Immature natural killer cell (primary cell): Measurements from ENCODE around the gene HSPB8. TPM values are rescaled to one million over a fixed set of nuclear protein-coding genes. Genes with fewer than 3 reads are reported as not detected.

Experiments used
- DNase-seq, 3 donors: peaks; one replicate each; pipeline ENCODE4 v3.0.0; 2022; ENCODE audit warnings: mixed read lengths in 1 of 3
- H3K27ac Mint-ChIP-seq, 6 donors: one replicate each; pipeline ENCODE4 v1.8.0; 2020; ENCODE audit warnings: mixed read lengths in 6 of 6, mild to moderate bottlenecking in 5 of 6, inconsistent platforms in 4 of 6, moderate library complexity in 3 of 6
- H3K27me3 Mint-ChIP-seq, 3 donors: one replicate each; pipeline ENCODE4 v1.8.0; 2020 to 2021; ENCODE audit warnings: low read depth in 3 of 3, mild to moderate bottlenecking in 3 of 3, mixed read lengths in 3 of 3, moderate library complexity in 3 of 3, inconsistent platforms in 1 of 3
- H3K36me3 Mint-ChIP-seq, 3 donors: one replicate each; pipeline ENCODE4 v1.8.0; 2020; ENCODE audit warnings: mixed read lengths in 3 of 3, inconsistent platforms in 2 of 3, mild to moderate bottlenecking in 2 of 3
- H3K4me1 Mint-ChIP-seq, 2 donors: one replicate each; pipeline ENCODE4 v1.8.0; 2020; ENCODE audit warnings: inconsistent platforms in 2 of 2, mild to moderate bottlenecking in 2 of 2, mixed read lengths in 2 of 2, moderate library complexity in 1 of 2
- H3K4me3 Mint-ChIP-seq, 5 donors: one replicate each; pipeline ENCODE4 v1.8.0; 2020; ENCODE audit warnings: mild to moderate bottlenecking in 5 of 5, mixed read lengths in 5 of 5, inconsistent platforms in 3 of 5, moderate library complexity in 3 of 5
- H3K9me3 Mint-ChIP-seq, 6 donors: one replicate each; pipeline ENCODE4 v1.8.0; 2020; ENCODE audit warnings: mild to moderate bottlenecking in 6 of 6, mixed read lengths in 6 of 6, inconsistent platforms in 4 of 6, moderate library complexity in 3 of 6
- polyA plus RNA-seq, 3 donors: library from polyadenylated mRNA; unstranded; fragments of 300-500 nt; fragmentation: Illumina TruSeq; gene quantifications; one replicate each; pipeline ENCODE4 v1.2.3, GENCODE V29; 2021

Gene HSPB8, protein sequence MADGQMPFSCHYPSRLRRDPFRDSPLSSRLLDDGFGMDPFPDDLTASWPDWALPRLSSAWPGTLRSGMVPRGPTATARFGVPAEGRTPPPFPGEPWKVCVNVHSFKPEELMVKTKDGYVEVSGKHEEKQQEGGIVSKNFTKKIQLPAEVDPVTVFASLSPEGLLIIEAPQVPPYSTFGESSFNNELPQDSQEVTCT
- not detected for polyA plus RNA-seq

- peaks cover 0 to 1% (median 0%) of the 10 kb centered on the region in 6 donors for H3K9me3 Mint-ChIP-seq
- H3K4me1 Mint-ChIP-seq = no peaks in the 10 kb centered on the region
- peaks cover 0 to 1% (median 0%) of the 10 kb centered on the region in 3 donors for H3K27me3 Mint-ChIP-seq
- DNase-seq = no peak
- H3K4me3 Mint-ChIP-seq = no peak within 1 kb of the TSS
- H3K27ac Mint-ChIP-seq = no peak within 1 kb of the TSS
- no peaks in the 10 kb centered on the region for H3K36me3 Mint-ChIP-seq
Measured at GRCh38 chr12:119178544-119179334, at the start of gene HSPB8. TSS of gene HSPB8 (plus strand) at chr12:119178931. CDS start at chr12:119179313, 382 bp downstream.

DNA sequence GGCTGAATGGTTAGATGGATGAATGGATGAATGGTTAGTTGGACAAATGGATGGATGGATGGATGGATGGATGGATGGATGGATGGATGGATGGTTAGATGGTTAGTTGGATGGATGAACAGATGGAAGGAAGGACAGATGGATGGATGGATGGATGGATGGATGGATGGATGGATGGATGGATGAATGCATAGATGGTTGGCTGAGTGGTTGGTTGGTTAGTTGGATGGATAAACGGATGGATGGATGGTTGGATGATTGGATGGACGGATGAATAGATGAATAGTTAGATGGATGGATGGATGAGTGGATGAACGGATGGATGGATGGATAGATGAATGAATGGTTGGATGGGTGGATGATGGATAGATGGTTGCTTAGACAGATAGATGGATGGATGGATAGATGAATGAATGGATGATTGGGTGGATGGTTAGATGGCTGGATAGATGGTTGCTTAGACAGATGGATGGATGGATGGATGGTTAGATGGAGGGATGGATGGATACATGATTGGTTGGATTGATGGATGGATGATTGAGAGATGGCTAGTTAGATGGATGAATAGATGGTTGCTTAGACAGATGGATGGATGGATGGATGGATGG lies 48.8 kb upstream of the HSPB8 start:
- Mint-ChIP-seq H3K9me3 (peaks cover 0 to 9% (median 1%) of the 10 kb centered on the region in 6 donors), H3K27ac (no peak overlapping the region), H3K27me3 (peaks cover 0 to 2% (median 1%) of the 10 kb centered on the region in 3 donors), H3K4me1 (no peaks in the 10 kb centered on the region), H3K4me3 (no peak overlapping the region), H3K36me3 (peaks cover 0 to 4% (median 0%) of the 10 kb centered on the region in 3 donors)
- no peak for DNase-seq

DNA sequence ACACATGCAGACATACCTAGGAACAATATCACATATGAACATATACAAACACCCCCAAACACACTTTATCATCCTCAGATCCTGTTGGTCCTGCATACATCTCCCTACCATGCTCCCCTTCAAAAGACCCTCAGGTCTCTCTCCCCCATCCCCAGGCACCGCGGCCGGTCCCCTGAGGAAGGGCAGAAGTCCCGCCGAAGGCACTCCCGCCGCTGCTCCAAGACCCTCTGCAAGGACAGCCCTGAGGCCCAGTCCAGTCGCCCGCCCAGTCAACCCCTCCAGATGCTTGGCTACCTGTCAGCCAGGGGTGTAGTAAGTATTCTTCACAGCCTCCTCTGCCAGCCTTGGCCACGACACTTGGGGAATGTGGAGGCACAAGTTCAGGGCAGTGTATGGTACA lies 48.2 kb upstream of the HSPB8 start:
- Mint-ChIP-seq H3K27me3 (peaks cover 0 to 2% (median 1%) of the 10 kb centered on the region in 3 donors), H3K4me1 (no peaks in the 10 kb centered on the region), H3K27ac (no peak overlapping the region), H3K9me3 (peaks cover 0 to 9% (median 1%) of the 10 kb centered on the region in 6 donors), H3K36me3 (peaks cover 0 to 4% (median 0%) of the 10 kb centered on the region in 3 donors), H3K4me3 (no peak overlapping the region)
- DNase-seq = no peak

GRCh38 chr12:119134284-119135072 lies 44.3 kb upstream of the HSPB8 start:
- Mint-ChIP-seq H3K9me3 (peaks cover 0 to 8% (median 1%) of the 10 kb centered on the region in 6 donors), H3K4me3 (no peak overlapping the region), H3K27ac (no peak overlapping the region), H3K27me3 (peaks cover 3 to 5% (median 5%) of the 10 kb centered on the region in 3 donors), H3K36me3 (peaks cover 0 to 4% (median 0%) of the 10 kb centered on the region in 3 donors), H3K4me1 (no peaks in the 10 kb centered on the region)
- DNase-seq = no peak

GRCh38 chr12:119136811-119137410 lies 41.8 kb upstream of the HSPB8 start:
- peaks cover 5 to 6% (median 5%) of the 10 kb centered on the region in 3 donors for H3K27me3 Mint-ChIP-seq

GRCh38 chr12:119139448-119139847 lies 39.3 kb upstream of the HSPB8 start:
- Mint-ChIP-seq H3K27ac (no peak overlapping the region), H3K9me3 (no peaks in the 10 kb centered on the region), H3K4me3 (no peak overlapping the region)

More at GRCh38 chr12:119136811-119137410, 41.8 kb upstream of the HSPB8 start:
- DNase-seq = no peak
- Mint-ChIP-seq H3K36me3 (no peaks in the 10 kb centered on the region), H3K4me3 (no peak overlapping the region), H3K9me3 (no peaks in the 10 kb centered on the region), H3K4me1 (no peaks in the 10 kb centered on the region), H3K27ac (no peak overlapping the region)

DNA sequence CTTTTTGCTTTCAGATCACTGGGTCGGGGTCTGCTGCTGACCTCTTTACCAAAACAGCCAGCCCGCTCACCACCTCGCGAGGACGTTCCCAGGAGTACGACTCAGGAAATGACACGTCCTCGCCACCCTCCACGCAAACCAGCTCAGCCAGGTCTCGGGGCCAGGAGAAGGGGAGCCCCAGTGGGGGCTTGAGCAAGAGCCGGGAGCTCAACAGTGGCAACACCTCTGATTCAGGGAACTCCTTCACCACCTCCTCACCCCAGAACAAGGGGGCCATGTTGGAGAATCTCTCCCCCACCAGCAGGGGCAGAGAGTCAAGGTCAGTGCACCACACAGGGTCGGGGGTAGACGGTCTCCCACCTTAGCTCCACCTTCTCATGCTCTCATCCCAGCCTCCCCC lies 33.4 kb upstream of the HSPB8 start:
- no peak overlapping the region for H3K4me3 Mint-ChIP-seq
- H3K27me3 Mint-ChIP-seq = peaks cover 2 to 13% (median 9%) of the 10 kb centered on the region in 3 donors
- H3K9me3 Mint-ChIP-seq = peaks cover 0 to 4% (median 0%) of the 10 kb centered on the region in 6 donors
- H3K4me1 Mint-ChIP-seq = no peaks in the 10 kb centered on the region
- DNase-seq = no peak
- no peak overlapping the region for H3K27ac Mint-ChIP-seq
- no peaks in the 10 kb centered on the region for H3K36me3 Mint-ChIP-seq

More at GRCh38 chr12:119139448-119139847, 39.3 kb upstream of the HSPB8 start:
- Mint-ChIP-seq H3K36me3 (no peaks in the 10 kb centered on the region), H3K4me1 (no peaks in the 10 kb centered on the region), H3K27me3 (peaks cover 3 to 7% (median 6%) of the 10 kb centered on the region in 3 donors)
- DNase-seq = no peak

GRCh38 chr12:119147847-119148448 lies 30.8 kb upstream of the HSPB8 start:
- Mint-ChIP-seq H3K36me3 (no peaks in the 10 kb centered on the region), H3K27me3 (peaks cover 2 to 13% (median 13%) of the 10 kb centered on the region in 3 donors), H3K27ac (no peak overlapping the region), H3K9me3 (peaks cover 0 to 4% (median 0%) of the 10 kb centered on the region in 6 donors), H3K4me3 (no peak overlapping the region), H3K4me1 (no peaks in the 10 kb centered on the region)
- DNase-seq = no peak

GRCh38 chr12:119149270-119149669 lies 29.5 kb upstream of the HSPB8 start:
- H3K4me3 Mint-ChIP-seq = no peak overlapping the region
- no peaks in the 10 kb centered on the region for H3K4me1 Mint-ChIP-seq
- H3K9me3 Mint-ChIP-seq = peaks cover 0 to 6% (median under 1%) of the 10 kb centered on the region in 6 donors
- no peaks in the 10 kb centered on the region for H3K36me3 Mint-ChIP-seq
- H3K27me3 Mint-ChIP-seq = peaks cover 4 to 15% (median 15%) of the 10 kb centered on the region in 3 donors
- no peak for DNase-seq
- H3K27ac Mint-ChIP-seq = no peak overlapping the region

DNA sequence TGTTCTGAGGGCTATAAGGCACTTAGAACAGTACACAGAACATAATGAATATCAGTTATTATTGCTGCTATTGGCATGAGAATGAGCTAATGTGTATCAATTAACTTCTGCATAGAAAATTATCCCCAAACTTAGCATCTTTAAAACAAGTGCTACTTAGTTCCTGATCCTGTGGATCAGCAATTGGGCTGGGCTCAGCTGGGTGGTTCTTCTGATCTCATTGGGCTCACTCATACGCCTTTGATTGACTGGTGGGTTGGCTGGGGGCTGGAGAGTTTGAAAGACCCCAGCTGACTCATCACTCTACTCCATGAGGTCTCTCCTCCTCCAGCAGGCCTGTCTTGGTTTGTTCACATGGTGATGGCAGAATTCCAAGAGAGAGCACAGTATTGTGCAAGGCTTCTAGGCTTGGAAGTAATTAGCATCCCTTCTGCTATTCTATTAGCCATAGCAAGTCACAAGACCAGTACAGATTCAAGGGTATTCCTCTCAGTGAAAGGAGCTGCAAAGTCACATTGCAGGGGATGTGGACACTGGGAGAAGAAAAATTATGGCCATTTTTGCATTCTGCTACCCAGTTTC lies 27.2 kb upstream of the HSPB8 start:
- Mint-ChIP-seq H3K9me3 (peaks cover 0 to 8% (median under 1%) of the 10 kb centered on the region in 6 donors), H3K27me3 (peaks cover 8% of the 10 kb centered on the region in 3 donors), H3K36me3 (no peaks in the 10 kb centered on the region), H3K4me1 (no peaks in the 10 kb centered on the region), H3K4me3 (no peak overlapping the region), H3K27ac (no peak overlapping the region)
- DNase-seq = no peak

- no peaks in the 10 kb centered on the region for H3K4me1 Mint-ChIP-seq
- H3K27ac Mint-ChIP-seq = no peak overlapping the region
- DNase-seq = no peak
- H3K4me3 Mint-ChIP-seq = peak overlapping the region in 1 of 5 donors; percentile 47
- H3K27me3 Mint-ChIP-seq = peaks cover 5 to 8% (median 6%) of the 10 kb centered on the region in 3 donors
- no peaks in the 10 kb centered on the region for H3K36me3 Mint-ChIP-seq
- peaks cover 0 to 10% (median under 1%) of the 10 kb centered on the region in 6 donors for H3K9me3 Mint-ChIP-seq
Measured at GRCh38 chr12:119153477-119154434, 25.0 kb upstream of the HSPB8 start.
